HPDE6-E6E7 (cell line): Measurements from ENCODE around the gene ROBO1.
"Not testable (repeated sequence)": the region's sequence is repeated elsewhere in the genome, so short reads cannot be mapped to it uniquely, and the experiment has no call there.

Experiments
- DNase-seq: peaks from one replicate; pipeline ENCODE4 v3.0.0; 2011; ENCODE audit warnings: missing footprints; ENCODE audit errors: extremely low spot score

Gene ROBO1

DNA sequence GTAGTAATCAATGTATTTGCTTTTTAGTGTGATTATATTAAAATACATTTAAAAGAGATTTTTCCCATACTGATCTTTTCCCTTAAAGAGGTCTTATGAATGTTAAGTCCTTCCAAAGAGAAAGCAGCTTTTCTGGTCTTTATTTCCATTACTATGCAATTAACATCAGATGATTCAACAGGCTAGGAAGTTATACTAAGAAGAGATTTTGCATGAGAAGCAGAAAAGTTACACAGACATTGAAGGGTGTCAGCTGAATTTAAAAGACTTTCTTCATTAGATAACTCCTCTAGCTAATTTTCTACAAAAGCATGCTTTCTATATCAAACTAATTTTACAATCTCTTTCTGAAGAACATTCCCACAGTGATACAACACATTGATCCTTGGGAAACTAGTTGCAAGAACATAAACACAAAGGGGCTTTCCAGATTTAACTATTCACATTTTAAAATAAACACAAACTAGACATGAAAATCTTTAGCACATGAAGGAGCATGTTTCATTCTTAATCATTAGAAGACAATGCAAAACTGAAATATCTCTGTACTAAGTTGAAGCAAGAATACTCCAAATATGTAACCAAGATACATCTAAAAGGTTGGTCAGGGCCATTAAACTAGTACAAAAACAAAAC, 965.8 kb downstream of the ROBO1 start:
- DNase-seq, result no peak

GRCh38 chr3:78799681-78800080, 968.1 kb downstream of the ROBO1 start:
- DNase-seq, result no peak

- DNase-seq, result no peak
Observed at GRCh38 chr3:78798266-78798832, 969.4 kb downstream of the ROBO1 start.

GRCh38 chr3:78794431-78794830, 973.4 kb downstream of the ROBO1 start:
- DNase-seq, result no peak

DNA sequence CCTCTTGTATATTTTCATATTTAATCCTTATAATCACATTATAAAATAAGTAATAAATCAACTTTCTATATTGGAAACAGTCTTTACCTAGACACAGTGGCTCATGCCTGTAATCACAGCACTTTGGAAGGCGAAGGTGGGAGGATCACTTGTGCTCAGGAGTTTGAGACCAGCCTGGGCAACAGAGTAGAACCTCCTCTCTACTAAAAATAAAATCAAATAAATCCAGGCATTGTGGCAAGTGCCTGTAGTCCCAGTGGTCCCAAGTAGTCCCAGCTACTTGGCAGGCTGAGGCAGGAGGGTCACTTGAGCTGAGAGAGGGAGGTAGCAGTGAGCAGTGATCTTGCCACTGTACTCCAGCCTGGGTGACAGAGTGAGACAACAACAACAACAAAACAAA, 975.1 kb downstream of the ROBO1 start:
- DNase-seq, result no peak

- no peak for DNase-seq
Observed at GRCh38 chr3:78792212-78792611, 975.6 kb downstream of the ROBO1 start.

- DNase-seq, result no peak
Observed at GRCh38 chr3:78791753-78792152, 976.0 kb downstream of the ROBO1 start.

GRCh38 chr3:78788839-78789238, 979.0 kb downstream of the ROBO1 start:
- DNase-seq, result no peak

- no peak for DNase-seq
Observed at GRCh38 chr3:78785004-78785403, 982.8 kb downstream of the ROBO1 start.

- DNase-seq, result no peak
Observed at GRCh38 chr3:78781351-78781750, 986.4 kb downstream of the ROBO1 start.

DNA sequence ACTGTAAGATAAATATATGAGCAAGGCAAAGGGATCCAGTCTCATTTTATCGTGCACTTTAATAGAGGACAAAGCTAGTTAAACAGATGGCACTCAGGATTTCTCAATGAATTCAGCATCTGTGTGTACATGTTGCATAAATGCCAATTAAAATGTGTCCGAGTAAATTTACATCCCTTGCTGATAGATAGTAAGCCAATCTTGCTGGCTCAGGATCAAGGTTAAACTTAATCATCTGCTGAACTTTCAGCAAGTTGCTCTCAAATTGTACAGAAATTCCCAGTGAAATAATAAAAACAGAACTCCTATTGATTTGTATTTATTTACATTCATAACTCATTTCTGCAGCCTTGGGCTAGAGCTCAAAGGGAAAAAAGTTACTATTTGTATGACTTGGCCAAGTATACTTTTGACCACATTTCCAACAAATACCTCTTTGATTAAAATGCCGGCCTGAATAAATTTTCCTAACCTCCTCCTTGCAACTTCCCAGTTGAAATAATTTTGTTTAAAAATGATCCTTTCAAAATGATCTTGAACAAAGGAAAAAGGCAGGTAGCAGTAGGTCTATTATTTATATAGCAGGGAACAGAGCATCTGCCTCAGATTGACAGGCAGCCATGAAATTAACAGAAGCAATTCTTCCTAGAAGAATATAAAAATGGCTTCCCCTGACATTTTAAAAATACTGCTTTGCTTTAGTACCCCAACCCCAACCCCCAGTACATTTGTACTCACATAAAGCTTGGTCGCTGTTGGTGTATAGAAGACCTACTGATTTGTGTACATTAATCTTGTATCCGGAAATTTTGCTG, 1001.9 kb downstream of the ROBO1 start:
- no peak for DNase-seq

DNA sequence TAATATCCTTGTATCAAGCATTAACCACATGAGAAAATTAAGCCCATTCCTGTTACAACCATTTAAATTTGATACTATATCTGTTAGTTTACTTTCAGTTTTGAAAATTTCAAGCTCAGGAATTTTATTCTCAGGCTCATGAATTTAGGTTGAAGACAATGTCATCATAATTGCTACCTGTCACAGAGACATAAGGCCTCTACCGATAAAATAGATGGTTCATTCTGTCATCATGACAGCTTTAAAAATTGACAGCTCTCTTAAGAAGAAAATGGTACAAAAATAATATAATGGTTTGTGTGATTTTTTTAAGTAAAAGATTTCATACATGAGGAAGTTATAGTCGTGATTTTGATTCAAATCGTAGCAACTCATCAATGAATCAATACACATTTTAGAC, 1003.2 kb downstream of the ROBO1 start:
- DNase-seq, result no peak

DNA sequence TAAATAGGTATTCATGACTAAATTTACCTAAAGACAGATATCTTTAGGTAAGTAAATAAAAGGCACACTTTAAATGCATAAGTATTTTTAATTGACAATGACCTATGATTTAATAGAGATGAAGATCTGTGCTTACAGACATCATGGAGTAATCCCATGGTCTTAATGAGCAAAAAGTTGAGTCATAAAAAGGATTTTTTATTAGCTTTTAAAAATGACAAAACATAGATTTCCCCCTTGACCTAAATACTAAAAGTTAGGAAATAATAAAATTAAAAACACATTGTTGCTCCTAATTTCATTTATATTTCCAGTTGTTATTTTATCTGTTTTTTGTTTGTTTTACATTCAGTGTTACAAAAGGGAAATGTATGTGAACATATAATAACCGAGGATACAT, 1005.7 kb downstream of the ROBO1 start:
- no peak for DNase-seq

- DNase-seq, result no peak
Observed at GRCh38 chr3:78761126-78761525, 1006.7 kb downstream of the ROBO1 start.

- no peak for DNase-seq
Observed at GRCh38 chr3:78757731-78758130, 1010.1 kb downstream of the ROBO1 start.

DNA sequence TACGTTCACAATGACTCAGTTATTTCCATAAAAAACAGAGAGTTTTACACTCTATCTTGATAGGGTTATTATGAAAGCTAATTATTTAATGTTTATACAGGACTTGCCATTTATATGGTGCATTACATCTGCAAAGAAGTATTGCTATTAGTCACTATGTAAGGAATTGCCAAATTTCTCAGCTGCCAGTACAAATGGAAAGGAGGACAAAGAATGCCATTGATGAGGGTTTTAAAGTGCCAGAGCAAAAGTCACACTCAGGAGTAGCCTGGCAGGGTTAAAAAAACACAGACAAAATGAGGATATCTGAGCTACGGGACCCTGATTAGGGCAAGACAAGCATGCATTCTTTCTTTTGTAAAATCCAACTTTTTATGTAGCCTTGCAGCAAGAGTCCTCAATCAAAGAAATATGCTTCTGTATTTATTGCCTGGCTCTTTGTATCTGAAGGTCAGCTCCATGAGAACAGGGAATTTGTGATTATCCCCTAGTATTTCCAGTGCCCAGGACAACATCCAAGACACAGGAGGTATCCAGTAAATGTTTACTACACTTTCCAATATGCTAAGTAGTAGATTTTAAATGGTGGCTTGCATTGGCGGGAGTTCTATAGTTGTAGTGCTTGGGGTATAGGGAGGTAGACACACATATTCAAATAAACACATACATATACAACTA, 1013.6 kb downstream of the ROBO1 start:
- no peak for DNase-seq

- DNase-seq, result no peak
Observed at GRCh38 chr3:78751266-78751665, 1016.5 kb downstream of the ROBO1 start.

DNA sequence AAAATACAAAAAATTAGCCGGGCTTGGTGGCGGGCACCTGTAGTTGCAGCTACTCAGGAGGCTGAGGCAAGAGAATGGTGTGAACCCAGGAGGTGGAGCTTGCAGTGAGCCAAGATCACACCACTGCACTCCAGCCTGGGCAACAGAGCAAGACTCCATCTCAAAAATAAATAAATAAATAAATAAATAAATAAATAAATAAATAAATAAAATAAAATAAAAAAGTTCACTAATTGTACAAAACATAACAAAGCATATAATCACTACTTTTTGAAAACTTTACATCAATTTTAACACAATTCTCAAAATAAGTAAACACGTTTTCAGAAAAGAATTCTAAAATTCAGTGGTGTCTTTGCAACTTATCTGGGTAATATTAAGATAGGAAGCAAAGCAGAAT, 1017.5 kb downstream of the ROBO1 start:
- DNase-seq, result not testable (repeated sequence)

- DNase-seq, result no peak
Observed at GRCh38 chr3:78749056-78749455, 1018.7 kb downstream of the ROBO1 start.

DNA sequence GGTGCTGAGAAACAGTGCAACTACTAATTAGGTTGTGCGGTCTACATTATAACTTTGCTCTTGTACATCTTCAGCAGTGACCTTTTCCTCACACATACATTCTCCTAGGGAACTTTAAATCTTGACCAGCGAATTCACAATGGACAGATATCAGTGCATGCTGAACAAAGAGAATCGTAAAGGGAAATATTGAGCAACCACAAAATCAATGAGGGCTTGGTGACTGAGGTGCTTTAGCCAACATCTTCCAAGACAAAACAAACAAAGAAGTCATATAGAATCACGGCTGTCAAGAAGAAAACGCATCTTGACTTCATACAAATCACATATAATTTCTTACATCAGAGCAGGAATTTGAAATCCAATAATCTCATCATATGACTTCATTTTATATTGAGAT, 1022.0 kb downstream of the ROBO1 start:
- DNase-seq, result no peak

GRCh38 chr3:78742491-78742890, 1025.3 kb downstream of the ROBO1 start:
- no peak for DNase-seq

DNA sequence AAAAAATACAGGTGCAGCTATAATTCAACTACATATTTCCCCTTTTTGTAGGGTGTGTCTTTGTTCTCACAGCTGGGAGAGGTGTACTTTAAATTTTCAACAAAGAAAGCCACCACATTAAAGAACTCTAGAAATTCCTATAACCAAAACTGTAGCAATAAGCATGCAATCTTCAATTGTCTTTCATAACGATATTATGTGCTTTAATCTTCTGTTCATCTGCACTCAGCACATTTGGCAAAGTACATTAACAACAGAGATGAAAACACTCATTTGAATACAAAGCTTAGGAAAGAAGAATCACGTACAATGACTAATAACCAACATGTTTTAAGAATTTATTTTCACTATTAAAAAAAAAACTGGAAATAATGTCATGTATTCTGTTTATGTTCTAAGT, 1025.8 kb downstream of the ROBO1 start:
- DNase-seq, result no peak
